Activated T-cell treated with anti-CD3 and anti-CD28 coated beads, Interleukin-2, amount 50 U/mL, for 4 hours (primary cell): Measurements from ENCODE around the gene S100A13. TPM values are rescaled to one million over a fixed set of nuclear protein-coding genes. Genes with fewer than 3 reads are reported as not detected.

Experiments
- ATAC-seq, 2 donors: fragments of 200-7000 bp; cut with Tn5 transposase; one replicate each; pipeline ENCODE4 v1.10.0; 2021
- DNase-seq: peaks from one replicate; pipeline ENCODE4 v3.0.0-alpha.2; 2020
- H3K27me3 Mint-ChIP-seq: one replicate; pipeline ENCODE4 v1.8.0; 2021; ENCODE audit warnings: low read depth, mixed read lengths
- H3K36me3 Mint-ChIP-seq: one replicate; pipeline ENCODE4 v1.8.0; 2022; ENCODE audit warnings: mixed read lengths; ENCODE audit not compliant: insufficient read depth
- H3K4me1 Mint-ChIP-seq: one replicate; pipeline ENCODE4 v1.8.0; 2021; ENCODE audit warnings: low read depth, mixed read lengths
- H3K4me3 Mint-ChIP-seq: one replicate; pipeline ENCODE4 v1.8.0; 2021; ENCODE audit warnings: mild to moderate bottlenecking, moderate library complexity, mixed read lengths
- H3K9me3 Mint-ChIP-seq: one replicate; pipeline ENCODE4 v1.8.0; 2021; ENCODE audit warnings: mixed read lengths
- total RNA-seq, 3 donors: library from RNA; stranded (reverse); gene quantifications; one replicate each; pipeline ENCODE4 v1.2.1, GENCODE V29; 2021

The S100A13 gene
- total RNA-seq, 3 donors from 2014 or later = 2.0 to 4.9 (median 3.3) TPM

DNA sequence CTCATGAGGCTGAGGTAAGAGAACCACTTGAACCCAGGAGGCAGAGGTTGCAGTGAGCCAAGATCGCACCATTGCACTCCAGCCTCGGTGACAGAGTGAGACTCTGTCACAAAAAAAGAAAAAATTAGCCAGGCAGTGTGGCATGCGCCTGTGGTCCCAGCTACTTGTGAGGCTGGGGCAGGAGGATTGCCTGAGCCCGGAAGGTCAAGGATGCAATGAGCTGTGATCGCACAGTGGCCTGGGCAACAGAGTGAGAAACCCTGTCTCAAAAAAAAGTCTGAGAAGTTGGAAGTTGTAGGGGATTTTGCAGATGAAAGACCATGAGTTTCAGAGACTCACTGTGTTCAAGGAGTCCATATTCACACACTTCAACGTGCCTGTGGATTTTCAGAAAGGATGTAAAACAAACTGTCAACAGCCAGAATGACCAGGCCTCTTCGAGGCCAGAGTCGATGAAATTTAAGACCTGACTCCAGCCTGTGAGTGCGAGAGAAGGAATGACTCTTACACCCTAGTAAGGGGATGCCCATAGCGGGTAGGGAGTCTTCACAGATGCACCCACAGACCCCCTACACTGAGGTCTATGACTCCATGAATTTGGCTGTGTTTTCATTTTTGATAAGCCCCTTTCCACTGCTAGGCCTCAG, 2.2 kb downstream of the S100A13 start:
- Mint-ChIP-seq H3K4me1 (peaks cover 2% of the 10 kb centered on the region), H3K27me3 (peaks cover 9% of the 10 kb centered on the region), H3K36me3 (no peaks in the 10 kb centered on the region), H3K9me3 (no peaks in the 10 kb centered on the region), H3K4me3 (no peak overlapping the region)
- no peak for ATAC-seq
- no peak for DNase-seq

DNA sequence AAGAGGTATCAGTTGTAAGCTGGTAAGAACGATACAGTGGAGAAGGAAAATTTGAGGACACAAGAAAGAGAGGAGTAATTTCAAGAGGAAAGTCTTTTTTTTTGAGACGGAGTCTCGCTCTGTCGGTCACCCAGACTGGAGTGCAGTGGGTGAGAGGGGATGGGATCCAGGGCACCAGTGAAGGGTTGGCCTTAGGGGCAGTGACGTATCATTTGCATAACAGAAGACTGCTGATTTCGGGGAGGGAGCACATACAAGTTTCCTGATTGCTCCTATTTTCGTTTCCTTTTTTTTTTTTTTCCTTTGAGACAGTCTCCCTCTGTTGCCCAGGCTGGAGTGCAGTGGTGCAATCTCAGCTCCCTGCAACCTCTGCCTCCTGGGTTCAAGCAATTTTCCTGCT, 4.2 kb downstream of the S100A13 start:
- no peak overlapping the region for H3K4me3 Mint-ChIP-seq
- H3K4me1 Mint-ChIP-seq = peaks cover 2% of the 10 kb centered on the region
- H3K27me3 Mint-ChIP-seq = peaks cover 9% of the 10 kb centered on the region
- DNase-seq = no peak
- no peak for ATAC-seq
- no peaks in the 10 kb centered on the region for H3K36me3 Mint-ChIP-seq
- no peaks in the 10 kb centered on the region for H3K9me3 Mint-ChIP-seq

DNA sequence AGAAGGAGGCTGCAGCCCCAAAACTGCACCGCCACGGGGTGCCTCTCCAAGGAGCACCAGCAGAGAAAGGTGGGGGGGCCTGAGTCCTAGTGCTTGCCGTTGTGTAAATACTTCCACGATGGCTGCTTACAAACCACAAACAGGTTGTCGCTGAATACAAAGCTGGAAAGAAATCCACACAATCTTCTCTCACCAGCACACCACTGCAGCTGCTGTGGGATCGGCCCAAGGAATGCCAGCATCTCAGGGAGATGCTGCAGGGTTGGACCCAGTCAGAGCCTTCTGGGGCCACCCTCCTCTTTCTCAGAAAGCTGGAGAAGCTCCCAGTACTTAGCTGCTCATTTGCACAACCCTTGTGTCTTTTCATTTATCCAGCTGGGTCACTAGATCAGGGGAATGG, 8.1 kb downstream of the S100A13 start:
- Mint-ChIP-seq H3K4me3 (no peak overlapping the region), H3K27me3 (no peaks in the 10 kb centered on the region), H3K9me3 (no peaks in the 10 kb centered on the region), H3K4me1 (peaks cover 3% of the 10 kb centered on the region), H3K36me3 (no peaks in the 10 kb centered on the region)
- DNase-seq (no peak), ATAC-seq (no peak)

DNA sequence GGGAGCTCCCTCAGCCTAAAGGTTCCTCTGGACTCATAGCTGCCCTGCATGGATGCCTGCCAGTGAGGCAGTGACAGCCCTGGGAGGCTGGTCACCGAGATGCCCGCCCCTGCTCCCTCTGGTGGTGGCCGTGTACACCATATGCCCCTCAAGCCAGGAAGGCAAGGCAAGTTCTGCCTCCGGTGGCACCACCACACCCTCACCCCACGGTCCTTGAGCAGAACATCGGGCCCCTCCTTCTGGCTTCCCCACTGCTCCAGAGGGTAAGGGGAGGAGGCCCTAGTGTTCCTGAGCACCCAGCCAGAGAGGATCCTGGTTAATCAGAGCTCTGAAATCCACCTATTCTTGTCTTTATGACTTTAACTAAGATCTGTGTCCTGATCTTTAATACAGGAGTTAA, 9.6 kb downstream of the S100A13 start:
- ATAC-seq = peak in 1 of 2 donors; percentile 95
- Mint-ChIP-seq H3K4me1 (peaks cover 3% of the 10 kb centered on the region), H3K9me3 (no peaks in the 10 kb centered on the region), H3K36me3 (no peaks in the 10 kb centered on the region), H3K4me3 (no peak overlapping the region), H3K27me3 (no peaks in the 10 kb centered on the region)
- peak; percentile 68 for DNase-seq

DNA sequence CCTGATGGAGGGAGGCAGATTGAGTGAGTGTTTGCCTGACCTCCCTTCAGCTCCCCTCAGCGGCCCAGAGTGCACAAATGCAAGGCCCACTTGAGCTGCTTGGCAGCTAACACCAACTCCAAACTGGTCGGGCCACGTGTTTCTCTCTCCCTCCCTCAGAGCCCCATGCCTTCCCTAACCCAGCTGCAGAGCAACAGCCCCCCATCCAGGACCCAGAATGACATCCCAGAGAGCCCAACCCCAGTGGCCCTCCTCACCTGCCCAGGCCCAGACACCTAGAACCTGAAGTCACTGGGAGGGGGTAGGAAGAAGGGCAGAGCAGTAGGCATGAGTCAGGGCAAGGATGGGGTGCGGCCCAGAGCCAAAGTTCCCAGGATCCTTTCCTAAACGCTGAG, 10.4 kb downstream of the S100A13 start:
- Mint-ChIP-seq H3K4me3 (no peak overlapping the region), H3K9me3 (no peaks in the 10 kb centered on the region), H3K4me1 (peaks cover 3% of the 10 kb centered on the region), H3K36me3 (no peaks in the 10 kb centered on the region), H3K27me3 (no peaks in the 10 kb centered on the region)
- DNase-seq (no peak), ATAC-seq (no peak)

DNA sequence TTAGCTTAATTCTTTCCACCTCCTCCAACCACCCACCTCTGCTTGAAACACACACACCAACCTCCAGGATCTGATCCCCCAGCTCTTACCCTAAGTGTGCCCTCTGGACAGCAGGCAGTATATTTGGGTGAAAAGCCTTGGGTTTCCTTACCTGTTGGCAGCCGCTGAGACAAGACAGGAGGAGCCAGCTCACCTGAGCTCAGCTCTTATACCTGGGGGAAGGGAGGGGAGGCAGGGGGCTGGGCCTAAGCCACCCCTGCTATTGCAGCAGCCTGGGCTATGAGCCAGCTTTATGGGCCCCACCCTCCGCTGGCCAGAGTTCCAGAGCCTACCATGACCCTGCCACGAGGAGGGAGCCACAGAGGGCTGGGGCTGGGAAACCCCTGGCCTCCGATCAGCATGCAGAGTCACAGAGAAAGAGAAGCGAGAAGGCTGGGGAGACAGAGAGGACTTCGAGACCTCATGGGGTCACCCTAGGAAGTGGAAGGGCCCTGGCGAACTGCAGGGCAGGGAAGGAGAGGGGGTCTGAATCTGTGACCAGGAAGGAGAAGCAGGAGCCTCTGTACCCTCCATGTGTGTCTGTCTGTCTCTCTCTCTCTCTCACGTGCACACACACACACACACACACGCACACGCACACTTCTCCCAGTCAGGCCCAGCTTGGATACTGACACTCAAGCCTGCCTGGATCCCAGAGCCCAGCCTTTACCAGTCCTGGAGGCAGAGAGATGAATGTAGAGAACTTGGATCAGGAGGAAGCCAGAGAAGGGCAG, 11.0 kb downstream of the S100A13 start, which contains the start of gene S100A14:
S100A14 (minus strand) TSS at position 182 of the 773 bp plus-strand sequence. CDS start 467 bp downstream, outside the sequence.
- Mint-ChIP-seq H3K9me3 (no peaks in the 10 kb centered on the region), H3K36me3 (no peaks in the 10 kb centered on the region), H3K27me3 (no peaks in the 10 kb centered on the region), H3K4me1 (peaks cover 3% of the 10 kb centered on the region), H3K4me3 (no peak within 1 kb of the TSS)
- DNase-seq (no peak), ATAC-seq (no peak)

DNA sequence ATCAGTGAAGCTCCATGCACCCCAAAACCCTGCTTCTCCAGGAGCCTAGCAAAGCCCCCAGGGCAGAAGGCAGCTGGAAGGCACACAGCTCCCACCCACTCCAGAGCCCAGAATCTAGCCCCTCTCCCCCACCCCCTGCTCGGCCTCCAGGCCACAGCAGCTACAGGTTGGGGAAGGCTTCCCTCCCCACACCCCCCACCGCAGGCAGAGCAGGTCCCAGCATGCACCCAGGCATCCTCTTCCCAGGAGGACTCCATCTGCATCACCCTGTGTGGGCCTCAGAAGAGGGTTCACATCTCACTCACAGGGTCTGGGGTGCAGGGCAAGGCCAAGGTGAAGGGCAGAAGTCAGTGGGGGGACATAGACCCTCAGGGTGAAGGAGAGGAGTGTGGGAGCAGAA, 11.9 kb downstream of the S100A13 start:
- DNase-seq (no peak), ATAC-seq (no peak)
- Mint-ChIP-seq H3K4me3 (no peak overlapping the region), H3K27me3 (no peaks in the 10 kb centered on the region), H3K4me1 (peaks cover 3% of the 10 kb centered on the region), H3K36me3 (no peaks in the 10 kb centered on the region), H3K9me3 (no peaks in the 10 kb centered on the region)

DNA sequence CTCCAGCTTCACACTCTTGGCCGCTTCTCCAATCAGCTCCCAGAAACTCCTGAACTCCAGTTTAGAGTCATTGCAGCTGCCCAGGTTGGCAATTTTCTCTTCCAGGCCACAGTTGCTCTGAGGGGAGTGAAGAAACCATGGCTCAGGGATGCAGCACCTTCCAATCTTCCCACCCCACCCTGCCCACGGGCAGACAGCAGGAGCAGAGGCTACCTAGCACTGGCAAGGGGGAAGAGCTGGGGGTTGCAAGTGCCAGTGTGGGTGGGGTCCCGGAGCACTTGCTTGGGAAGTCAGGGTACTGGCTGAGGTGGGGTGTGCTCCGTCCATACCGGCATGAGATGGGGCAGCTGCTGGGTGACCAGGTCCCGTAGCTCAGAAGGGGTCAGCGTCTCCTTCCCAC, 12.4 kb downstream of the S100A13 start:
- Mint-ChIP-seq H3K9me3 (no peaks in the 10 kb centered on the region), H3K27me3 (no peaks in the 10 kb centered on the region), H3K36me3 (no peaks in the 10 kb centered on the region), H3K4me1 (peaks cover 3% of the 10 kb centered on the region), H3K4me3 (no peak overlapping the region)
- DNase-seq = no peak
- ATAC-seq = no peak

DNA sequence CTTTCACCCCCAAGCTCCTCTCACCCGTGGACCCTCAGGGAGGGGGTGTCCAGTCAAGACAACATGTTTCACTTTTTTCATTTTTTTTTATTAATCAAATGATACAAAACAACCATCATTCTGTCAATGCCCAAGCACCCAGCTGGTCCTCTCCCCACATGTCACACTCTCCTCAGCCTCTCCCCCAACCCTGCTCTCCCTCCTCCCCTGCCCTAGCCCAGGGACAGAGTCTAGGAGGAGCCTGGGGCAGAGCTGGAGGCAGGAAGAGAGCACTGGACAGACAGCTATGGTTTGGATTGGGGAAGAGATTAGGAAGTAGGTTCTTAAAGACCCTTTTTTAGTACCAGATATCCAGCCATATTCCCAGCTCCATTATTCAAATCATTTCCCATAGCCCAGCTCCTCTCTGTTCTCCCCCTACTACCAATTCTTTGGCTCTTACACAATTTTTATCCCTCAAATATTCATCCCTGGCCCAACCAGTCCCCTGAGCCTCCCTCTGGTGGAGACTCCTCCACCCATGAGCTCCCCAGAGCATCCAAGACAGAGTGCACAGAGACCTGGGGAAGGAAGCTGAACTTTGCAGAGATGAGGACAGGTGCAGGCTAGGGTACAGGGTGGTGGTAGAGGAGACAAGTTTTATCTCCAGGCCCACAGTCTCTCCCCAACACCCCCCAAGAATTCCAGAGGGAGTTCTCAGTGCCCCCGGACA, 13.0 kb downstream of the S100A13 start:
- ATAC-seq = no peak
- H3K9me3 Mint-ChIP-seq = no peaks in the 10 kb centered on the region
- H3K36me3 Mint-ChIP-seq = no peaks in the 10 kb centered on the region
- H3K4me3 Mint-ChIP-seq = no peak overlapping the region
- no peak for DNase-seq
- H3K4me1 Mint-ChIP-seq = peaks cover 3% of the 10 kb centered on the region
- H3K27me3 Mint-ChIP-seq = no peaks in the 10 kb centered on the region

DNA sequence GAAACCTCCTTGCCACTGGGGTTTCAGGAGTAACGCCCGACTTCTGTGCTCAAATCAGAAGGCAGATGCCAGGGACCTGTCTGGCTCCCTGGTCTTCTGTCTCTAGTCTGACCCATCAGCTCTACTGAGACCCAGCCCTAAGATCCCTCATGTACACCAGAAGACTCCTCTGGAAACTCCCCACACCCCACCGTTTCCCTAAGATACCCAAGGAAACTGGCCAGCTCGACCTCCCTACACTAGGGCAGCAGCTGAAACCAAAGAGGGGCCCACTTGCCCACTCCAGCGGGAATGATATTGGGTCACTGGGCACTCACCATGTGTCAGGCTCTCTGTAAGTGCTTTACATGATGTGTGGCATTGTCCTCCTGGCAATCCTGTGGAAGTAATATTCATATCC, 13.9 kb downstream of the S100A13 start:
- Mint-ChIP-seq H3K9me3 (no peaks in the 10 kb centered on the region), H3K4me1 (peaks cover 3% of the 10 kb centered on the region), H3K27me3 (no peaks in the 10 kb centered on the region), H3K4me3 (no peak overlapping the region), H3K36me3 (no peaks in the 10 kb centered on the region)
- ATAC-seq = no peak
- no peak for DNase-seq

DNA sequence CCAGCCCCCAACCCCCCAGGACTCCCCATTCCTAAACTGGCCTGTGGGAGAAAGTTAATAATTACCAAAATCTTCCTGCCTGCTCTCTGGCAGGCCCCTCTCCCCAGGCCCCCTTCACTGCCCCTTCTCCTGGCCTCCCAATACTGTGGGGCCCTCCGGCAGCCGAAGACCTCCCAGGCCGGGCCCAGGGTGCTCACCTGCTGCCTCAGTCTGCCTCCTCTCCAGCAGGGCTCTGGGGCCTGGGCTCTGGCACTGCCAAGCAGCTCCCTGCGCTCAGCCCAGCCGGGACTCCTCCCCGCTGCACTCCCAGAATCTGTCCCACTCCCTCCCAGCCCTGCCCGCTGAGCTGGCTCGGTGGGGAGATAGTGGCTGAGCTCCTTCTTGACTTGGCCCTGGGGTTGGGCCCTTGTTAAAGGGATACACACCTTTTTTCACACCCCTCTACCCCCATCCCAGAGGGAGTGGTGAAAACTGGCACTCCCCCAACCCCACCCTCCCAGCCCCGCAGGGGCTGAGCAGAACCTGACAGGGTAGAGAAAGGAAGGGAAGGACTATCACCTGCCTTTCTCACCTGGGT, 14.5 kb downstream of the S100A13 start, which contains the start of gene S100A16:
S100A16 (minus strand) TSS at position 383 of the 577 bp plus-strand sequence. CDS start 4,986 bp downstream, outside the sequence.
- Mint-ChIP-seq H3K9me3 (no peaks in the 10 kb centered on the region), H3K4me3 (no peak within 1 kb of the TSS), H3K27me3 (no peaks in the 10 kb centered on the region), H3K4me1 (peaks cover 3% of the 10 kb centered on the region), H3K36me3 (no peaks in the 10 kb centered on the region)
- ATAC-seq = no peak
- no peak for DNase-seq

DNA sequence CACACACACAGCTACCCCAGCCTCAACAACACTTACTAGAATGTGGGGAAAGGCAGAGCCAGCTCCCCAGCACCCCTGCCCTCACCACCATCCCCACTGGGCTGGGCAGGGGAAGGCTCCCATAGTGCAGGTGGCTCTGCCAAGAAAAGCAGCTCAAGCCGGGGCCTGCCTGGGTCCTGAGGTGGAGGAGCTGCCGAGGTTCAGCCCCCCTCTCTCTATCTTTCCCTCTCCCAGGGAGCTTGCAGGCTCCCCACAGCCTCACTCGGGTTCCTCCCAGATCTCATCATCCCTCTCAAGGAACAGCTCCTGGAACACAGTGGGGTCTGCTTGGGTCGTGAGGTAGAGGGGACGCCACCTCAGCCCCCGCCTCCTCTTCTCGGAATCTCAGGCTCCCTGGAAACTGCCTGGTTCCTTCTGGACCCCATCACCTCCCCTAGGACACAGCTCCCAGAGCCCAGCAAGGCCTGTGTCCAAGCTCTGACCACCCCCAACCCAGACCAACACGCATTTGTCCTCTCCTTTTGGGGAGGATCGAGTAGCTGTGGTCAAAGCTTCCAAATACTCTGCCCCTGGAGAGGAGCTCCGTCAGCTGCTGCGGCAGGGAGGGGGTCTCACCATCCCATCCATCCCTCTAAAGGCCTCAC, 15.1 kb downstream of the S100A13 start:
- no peak for ATAC-seq
- no peak overlapping the region for H3K4me3 Mint-ChIP-seq
- H3K27me3 Mint-ChIP-seq = no peaks in the 10 kb centered on the region
- no peaks in the 10 kb centered on the region for H3K36me3 Mint-ChIP-seq
- no peaks in the 10 kb centered on the region for H3K9me3 Mint-ChIP-seq
- H3K4me1 Mint-ChIP-seq = no peaks in the 10 kb centered on the region
- no peak for DNase-seq

DNA sequence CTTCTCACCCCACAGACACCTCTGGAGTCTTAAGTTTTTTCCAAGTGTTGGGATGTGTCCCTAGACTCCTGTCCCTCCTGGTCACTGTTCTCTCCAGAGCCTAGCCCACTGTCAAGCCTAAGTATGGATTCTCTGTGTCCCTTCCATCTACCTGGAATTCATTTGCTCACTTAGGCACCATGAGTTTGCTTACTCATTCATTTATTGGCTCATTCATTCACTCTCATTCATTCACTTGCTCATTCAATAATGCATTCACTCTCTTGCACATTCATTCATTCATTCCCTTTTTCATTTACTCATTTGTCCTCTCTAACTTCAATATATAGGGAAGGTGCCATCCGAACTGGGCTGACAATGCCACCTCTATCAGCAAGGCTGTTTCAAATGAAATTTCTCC, 15.9 kb downstream of the S100A13 start:
- no peak for ATAC-seq
- H3K36me3 Mint-ChIP-seq = no peaks in the 10 kb centered on the region
- no peaks in the 10 kb centered on the region for H3K9me3 Mint-ChIP-seq
- no peaks in the 10 kb centered on the region for H3K27me3 Mint-ChIP-seq
- no peaks in the 10 kb centered on the region for H3K4me1 Mint-ChIP-seq
- DNase-seq = no peak
- H3K4me3 Mint-ChIP-seq = no peak overlapping the region

DNA sequence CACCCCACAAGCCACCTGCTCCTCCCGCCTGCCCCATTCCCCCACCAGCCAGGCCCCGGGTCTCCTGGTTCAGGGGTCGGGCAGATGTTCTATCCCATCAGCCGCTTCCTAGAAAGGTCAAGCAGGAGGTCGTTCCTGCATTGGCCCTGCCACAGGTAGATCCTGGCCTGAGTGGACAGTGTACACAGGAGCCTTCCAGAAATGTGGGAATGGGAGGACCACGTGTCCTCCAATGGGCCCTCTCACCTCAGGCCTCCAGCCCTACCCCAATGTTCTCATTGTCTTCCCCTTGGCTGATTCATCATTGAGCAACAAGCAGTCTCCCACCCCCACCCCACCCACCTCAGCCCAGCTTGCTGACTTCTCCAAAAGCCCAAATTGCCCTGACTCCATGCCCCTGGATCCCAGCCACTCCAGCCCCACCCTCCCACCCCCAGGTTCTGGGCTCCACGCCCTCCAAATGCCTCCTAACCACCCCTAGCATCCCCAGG, 16.4 kb downstream of the S100A13 start:
- DNase-seq (no peak), ATAC-seq (no peak)
- Mint-ChIP-seq H3K27me3 (no peaks in the 10 kb centered on the region), H3K36me3 (no peaks in the 10 kb centered on the region), H3K9me3 (no peaks in the 10 kb centered on the region), H3K4me3 (no peak overlapping the region), H3K4me1 (no peaks in the 10 kb centered on the region)
